HCT116 (cell line): ENCODE measurements around the gene POLR2C. TPM values are rescaled to one million over a fixed set of nuclear protein-coding genes. Genes with fewer than 3 reads are reported as not detected.

Experiments
- ATAC-seq: fragments of 200-7000 bp; cut with Tn5 transposase; 2 replicates; pipeline ENCODE4 v1.9.1; 2020; ENCODE audit warnings: mild to moderate bottlenecking, moderate library complexity
- BruUV-seq: library from RNA; stranded (reverse); fragments of 400-500 nt; replicated peaks from 2 replicates; lab custom pipeline; 2021; lab: Mats Ljungman, UMichigan
- CTCF ChIA-PET: fragments of 300-600 bp; sonication (Branson Sonifier 250); formaldehyde crosslinking; loops from one replicate; lab custom pipeline; 2021; ENCODE audit warnings: antibody characterized with exemption; lab: Charles Lee
- POLR2A ChIA-PET: fragments of 300-600, 350-600 bp; sonication (Branson Sonifier 250); formaldehyde crosslinking; loops from one replicate; lab custom pipeline; 2021; ENCODE audit warnings: antibody characterized with exemption; lab: Charles Lee
- RAD21 ChIA-PET, 2 experiments: fragments of 300-600 bp; sonication (Branson Sonifier 250); formaldehyde crosslinking; loops; one replicate each; lab custom pipeline; 2023; ENCODE audit warnings: low total read pairs in 2 of 2; ENCODE audit not compliant: uncharacterized antibody in 2 of 2, unreplicated experiment in 2 of 2, low non-redundant PET in 1 of 2; lab: Charles Lee
- DNase-seq: peaks from one replicate; pipeline ENCODE4 v3.0.0-alpha.2; 2010; ENCODE audit warnings: low read depth, low spot score
- H2AFZ ChIP-seq: fragments of 200-600 bp; shearing (Covaris generic), sonication (generic); 2 replicates; pipeline ENCODE4 v1.6.1; 2017; ENCODE audit warnings: low read depth, mixed run types, mixed read lengths, antibody characterized with exemption, low read length; ENCODE audit not compliant: poor library complexity, severe bottlenecking
- H3K27ac ChIP-seq: 2 replicates; pipeline ENCODE4 v1.5.1; 2012; ENCODE audit warnings: low read depth, low read length
- H3K27me3 ChIP-seq: fragments of 200-600 bp; sonication (generic); 2 replicates; pipeline ENCODE4 v1.6.1; 2016; ENCODE audit warnings: mixed run types, low read length, mixed read lengths; ENCODE audit not compliant: insufficient read depth
- H3K36me3 ChIP-seq, 2 experiments: fragments of 200-500 bp in 1 of 2; fragments of 200-600 bp in 1 of 2; sonication (Bioruptor generic) in 1 of 2; sonication (generic) in 1 of 2; 2 replicates each; pipeline versions ENCODE4 v1.5.1 to v1.6.1; 2014 to 2016; ENCODE audit warnings: low read length in 2 of 2, inconsistent platforms in 1 of 2, mixed read lengths in 1 of 2, mixed run types in 1 of 2; ENCODE audit not compliant: insufficient read depth in 2 of 2, control insufficient read depth in 1 of 2
- H3K4me1 ChIP-seq, 2 experiments: fragments of 200-600 bp in 1 of 2; sonication (generic) in 1 of 2; 2 replicates each; pipeline versions ENCODE4 v1.5.1 to v1.6.1; 2012 to 2017; ENCODE audit warnings: low read length in 2 of 2, inconsistent platforms in 1 of 2, mild to moderate bottlenecking in 1 of 2, mixed read lengths in 1 of 2, mixed run types in 1 of 2, moderate library complexity in 1 of 2; ENCODE audit not compliant: insufficient read depth in 2 of 2, control insufficient read depth in 1 of 2
- H3K4me2 ChIP-seq: fragments of 200-600 bp; sonication (generic); 2 replicates; pipeline ENCODE4 v1.6.1; 2017; ENCODE audit warnings: mixed run types, low read length, mixed read lengths
- H3K4me3 ChIP-seq, 2 experiments: fragments of 200-600 bp in 1 of 2; sonication (generic) in 1 of 2; replicated peaks in 1 of 2; 2 replicates each; pipeline ENCODE4 v1.5.1; 2011 to 2016; ENCODE audit warnings: low read length in 2 of 2, control low read depth in 1 of 2, low read depth in 1 of 2, mild to moderate bottlenecking in 1 of 2, mixed read lengths in 1 of 2, mixed run types in 1 of 2
- H3K79me2 ChIP-seq: fragments of 200-600 bp; sonication (generic); 2 replicates; pipeline ENCODE4 v1.6.1; 2017; ENCODE audit warnings: mild to moderate bottlenecking, mixed run types, low read length, moderate library complexity, mixed read lengths; ENCODE audit not compliant: insufficient read depth
- H3K9ac ChIP-seq: fragments of 200-600 bp; sonication (generic); 2 replicates; pipeline ENCODE4 v1.6.1; 2016; ENCODE audit warnings: low read length, mixed read lengths
- H3K9me2 ChIP-seq: fragments of 200-600 bp; sonication (generic), shearing (Covaris generic); 2 replicates; pipeline ENCODE4 v1.6.1; 2017; ENCODE audit warnings: mixed run types, mild to moderate bottlenecking, moderate library complexity; ENCODE audit not compliant: insufficient read depth
- H3K9me3 ChIP-seq, 2 experiments: fragments of 200-500 bp in 1 of 2; fragments of 200-600 bp in 1 of 2; sonication (Bioruptor generic) in 1 of 2; sonication (generic) in 1 of 2; 2 replicates each; pipeline ENCODE4 v1.6.1; 2014 to 2017; ENCODE audit warnings: low read length in 2 of 2, mixed read lengths in 2 of 2, inconsistent platforms in 1 of 2, low read depth in 1 of 2, mild to moderate bottlenecking in 1 of 2, mixed run types in 1 of 2, moderate library complexity in 1 of 2; ENCODE audit not compliant: control insufficient read depth in 1 of 2, insufficient read depth in 1 of 2
- H4K20me1 ChIP-seq: fragments of 200-600 bp; sonication (generic), shearing (Covaris generic); 2 replicates; pipeline ENCODE4 v1.6.1; 2017; ENCODE audit warnings: mixed run types, mild to moderate bottlenecking, moderate library complexity; ENCODE audit not compliant: insufficient read depth
- CEBPB ChIP-seq: IDR thresholded peaks from 2 replicates; pipeline ENCODE4 v1.6.1; 2012; ENCODE audit warnings: low read depth
- EGR1 ChIP-seq: IDR thresholded peaks from 2 replicates; pipeline ENCODE4 v1.6.1; 2012; ENCODE audit warnings: low read depth
- EZH2phosphoT487 ChIP-seq: fragments of 200-600 bp; IDR thresholded peaks from 2 replicates; pipeline ENCODE4 v1.6.1; 2018; ENCODE audit warnings: antibody characterized with exemption, borderline replicate concordance
- JUND ChIP-seq: IDR thresholded peaks from 2 replicates; pipeline ENCODE4 v1.6.1; 2012
- POLR2A ChIP-seq: IDR thresholded peaks from 2 replicates; pipeline ENCODE4 v1.7.0; 2011; ENCODE audit warnings: borderline replicate concordance; ENCODE audit not compliant: insufficient read depth, insufficient read length; ENCODE audit errors: extremely low read depth
- SRF ChIP-seq: IDR thresholded peaks from 2 replicates; pipeline ENCODE4 v1.6.1; 2012; ENCODE audit warnings: low read depth
- TCF7L2 ChIP-seq: IDR thresholded peaks from 2 replicates; pipeline ENCODE4 v1.7.0; 2011; ENCODE audit warnings: borderline replicate concordance, inconsistent platforms; ENCODE audit not compliant: insufficient read depth, insufficient read length; ENCODE audit errors: extremely low read depth
- YY1 ChIP-seq: IDR thresholded peaks from 2 replicates; pipeline ENCODE4 v1.6.1; 2011; ENCODE audit warnings: low read length, low read depth, moderate library complexity, mild to moderate bottlenecking; ENCODE audit not compliant: insufficient replicate concordance; ENCODE audit errors: extremely low read depth
- ZNF274 ChIP-seq: fragments of 200-500 bp; sonication (Bioruptor generic); IDR thresholded peaks from 2 replicates; pipeline ENCODE4 v1.6.1; 2014; ENCODE audit warnings: mild to moderate bottlenecking, low read depth, low read length, inconsistent platforms
- intact Hi-C: fragments of 100-400 bp; cut with micrococcal nuclease; formaldehyde crosslinking; loops from 2 replicates; pipeline ENCODE4 v1.10.0; 2022
- total RNA-seq: library from RNA; stranded (reverse); gene quantifications from one replicate; pipeline ENCODE4 v1.2.1, GENCODE V29; 2021; ENCODE audit not compliant: unreplicated experiment
- TF ChIP-seq, protein P1 (sequence below): IDR thresholded peaks from 2 replicates; pipeline ENCODE4 v1.6.1; 2012
- TF ChIP-seq, protein P2 (sequence below), 3 experiments: fragments of 200-600 bp in 1 of 3; sonication (generic) in 1 of 3; IDR thresholded peaks in 2 of 3; conservative IDR thresholded peaks in 1 of 3; 2 replicates each; pipeline ENCODE4 v1.5.1; 2012 to 2017; ENCODE audit warnings: low read depth in 2 of 3, low read length in 2 of 3, antibody characterized with exemption in 1 of 3, borderline replicate concordance in 1 of 3, control low read depth in 1 of 3, mild to moderate bottlenecking in 1 of 3, mixed read lengths in 1 of 3, mixed run types in 1 of 3, moderate library complexity in 1 of 3; ENCODE audit not compliant: insufficient read depth in 1 of 3
- TF ChIP-seq, protein P3 (sequence below): IDR thresholded peaks from 2 replicates; pipeline ENCODE4 v1.6.1; 2012; ENCODE audit warnings: low read depth
- TF ChIP-seq, protein P4 (sequence below): IDR thresholded peaks from 2 replicates; pipeline ENCODE4 v1.6.1; 2011; ENCODE audit warnings: mild to moderate bottlenecking, low read length, moderate library complexity; ENCODE audit not compliant: insufficient replicate concordance; ENCODE audit errors: extremely low read depth

POLR2C gene
- total RNA-seq, 1 experiment from 2014 or later, result 74.4 TPM

DNA sequence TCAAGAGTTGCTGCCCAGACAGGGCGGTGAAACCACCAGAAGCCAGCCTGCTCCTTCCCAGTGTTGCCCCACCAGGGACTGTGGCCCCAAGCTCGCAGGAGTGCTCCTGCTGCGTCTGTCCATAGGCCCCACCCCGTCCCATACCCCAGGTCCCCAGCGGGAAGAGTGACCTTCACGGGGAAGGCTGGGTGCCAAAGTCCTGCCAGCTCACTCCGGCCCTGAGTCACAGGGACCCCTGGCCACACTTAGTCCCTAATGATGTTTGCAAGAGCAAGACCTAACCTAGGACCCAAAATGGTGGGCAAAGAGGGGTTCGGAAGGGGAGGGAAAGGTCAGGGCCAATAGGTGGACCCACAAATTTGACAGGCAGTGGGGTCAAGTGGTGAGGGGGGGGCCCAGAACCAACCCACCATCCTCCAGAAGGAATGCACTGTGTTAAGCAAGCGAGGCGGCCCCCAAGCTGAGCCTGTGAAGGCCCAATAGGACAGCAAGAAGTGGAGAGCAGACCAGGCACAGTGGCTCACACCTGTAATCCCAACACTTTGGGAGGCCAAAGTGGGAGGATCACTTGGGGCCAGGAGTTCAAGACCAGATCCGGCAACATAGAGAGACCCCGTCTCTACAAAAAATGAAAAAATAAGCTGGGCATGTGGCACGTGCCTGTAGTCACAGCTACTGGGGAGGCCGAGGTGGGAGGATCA is 20.5 kb downstream of the POLR2C start:
- Histone ChIP-seq H3K9ac (no peak overlapping the region), H3K9me2 (no peaks in the 10 kb centered on the region), H3K79me2 (no peaks in the 10 kb centered on the region), H3K9me3 (no peaks in the 10 kb centered on the region), H3K27ac (no peak overlapping the region), H4K20me1 (no peaks in the 10 kb centered on the region), H3K36me3 (no peaks in the 10 kb centered on the region), H3K4me3 (no peak overlapping the region), H3K4me1 (peaks cover 8 to 35% of the 10 kb centered on the region in 2 experiments), H3K27me3 (no peaks in the 10 kb centered on the region), H3K4me2 (no peak overlapping the region), H2AFZ (no peak overlapping the region)
- ATAC-seq (no peak), DNase-seq (no peak)
- BruUV-seq, result no TSS peak
- TF ChIP-seq JUND (no peak), POLR2A (no peak), EZH2phosphoT487 (no peak), ZNF274 (no peak), TCF7L2 (no peak), YY1 (no peak), EGR1 (no peak), CEBPB (no peak), SRF (no peak)
- TF ChIP-seq, protein P1, sequence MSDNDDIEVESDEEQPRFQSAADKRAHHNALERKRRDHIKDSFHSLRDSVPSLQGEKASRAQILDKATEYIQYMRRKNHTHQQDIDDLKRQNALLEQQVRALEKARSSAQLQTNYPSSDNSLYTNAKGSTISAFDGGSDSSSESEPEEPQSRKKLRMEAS, result no peak
- TF ChIP-seq, protein P2, sequence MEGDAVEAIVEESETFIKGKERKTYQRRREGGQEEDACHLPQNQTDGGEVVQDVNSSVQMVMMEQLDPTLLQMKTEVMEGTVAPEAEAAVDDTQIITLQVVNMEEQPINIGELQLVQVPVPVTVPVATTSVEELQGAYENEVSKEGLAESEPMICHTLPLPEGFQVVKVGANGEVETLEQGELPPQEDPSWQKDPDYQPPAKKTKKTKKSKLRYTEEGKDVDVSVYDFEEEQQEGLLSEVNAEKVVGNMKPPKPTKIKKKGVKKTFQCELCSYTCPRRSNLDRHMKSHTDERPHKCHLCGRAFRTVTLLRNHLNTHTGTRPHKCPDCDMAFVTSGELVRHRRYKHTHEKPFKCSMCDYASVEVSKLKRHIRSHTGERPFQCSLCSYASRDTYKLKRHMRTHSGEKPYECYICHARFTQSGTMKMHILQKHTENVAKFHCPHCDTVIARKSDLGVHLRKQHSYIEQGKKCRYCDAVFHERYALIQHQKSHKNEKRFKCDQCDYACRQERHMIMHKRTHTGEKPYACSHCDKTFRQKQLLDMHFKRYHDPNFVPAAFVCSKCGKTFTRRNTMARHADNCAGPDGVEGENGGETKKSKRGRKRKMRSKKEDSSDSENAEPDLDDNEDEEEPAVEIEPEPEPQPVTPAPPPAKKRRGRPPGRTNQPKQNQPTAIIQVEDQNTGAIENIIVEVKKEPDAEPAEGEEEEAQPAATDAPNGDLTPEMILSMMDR (IDR thresholded peaks at IDR 0.05 in 2 of 3, conservative IDR thresholded peaks at IDR 0.05 in 1 of 3; ENCODE audit: borderline replicate concordance in 1 of 3, insufficient read depth in 1 of 3, low read depth in 2 of 3, low read length in 2 of 3), result no peak
- TF ChIP-seq, protein P3, sequence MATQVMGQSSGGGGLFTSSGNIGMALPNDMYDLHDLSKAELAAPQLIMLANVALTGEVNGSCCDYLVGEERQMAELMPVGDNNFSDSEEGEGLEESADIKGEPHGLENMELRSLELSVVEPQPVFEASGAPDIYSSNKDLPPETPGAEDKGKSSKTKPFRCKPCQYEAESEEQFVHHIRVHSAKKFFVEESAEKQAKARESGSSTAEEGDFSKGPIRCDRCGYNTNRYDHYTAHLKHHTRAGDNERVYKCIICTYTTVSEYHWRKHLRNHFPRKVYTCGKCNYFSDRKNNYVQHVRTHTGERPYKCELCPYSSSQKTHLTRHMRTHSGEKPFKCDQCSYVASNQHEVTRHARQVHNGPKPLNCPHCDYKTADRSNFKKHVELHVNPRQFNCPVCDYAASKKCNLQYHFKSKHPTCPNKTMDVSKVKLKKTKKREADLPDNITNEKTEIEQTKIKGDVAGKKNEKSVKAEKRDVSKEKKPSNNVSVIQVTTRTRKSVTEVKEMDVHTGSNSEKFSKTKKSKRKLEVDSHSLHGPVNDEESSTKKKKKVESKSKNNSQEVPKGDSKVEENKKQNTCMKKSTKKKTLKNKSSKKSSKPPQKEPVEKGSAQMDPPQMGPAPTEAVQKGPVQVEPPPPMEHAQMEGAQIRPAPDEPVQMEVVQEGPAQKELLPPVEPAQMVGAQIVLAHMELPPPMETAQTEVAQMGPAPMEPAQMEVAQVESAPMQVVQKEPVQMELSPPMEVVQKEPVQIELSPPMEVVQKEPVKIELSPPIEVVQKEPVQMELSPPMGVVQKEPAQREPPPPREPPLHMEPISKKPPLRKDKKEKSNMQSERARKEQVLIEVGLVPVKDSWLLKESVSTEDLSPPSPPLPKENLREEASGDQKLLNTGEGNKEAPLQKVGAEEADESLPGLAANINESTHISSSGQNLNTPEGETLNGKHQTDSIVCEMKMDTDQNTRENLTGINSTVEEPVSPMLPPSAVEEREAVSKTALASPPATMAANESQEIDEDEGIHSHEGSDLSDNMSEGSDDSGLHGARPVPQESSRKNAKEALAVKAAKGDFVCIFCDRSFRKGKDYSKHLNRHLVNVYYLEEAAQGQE, result no peak
- TF ChIP-seq, protein P4, sequence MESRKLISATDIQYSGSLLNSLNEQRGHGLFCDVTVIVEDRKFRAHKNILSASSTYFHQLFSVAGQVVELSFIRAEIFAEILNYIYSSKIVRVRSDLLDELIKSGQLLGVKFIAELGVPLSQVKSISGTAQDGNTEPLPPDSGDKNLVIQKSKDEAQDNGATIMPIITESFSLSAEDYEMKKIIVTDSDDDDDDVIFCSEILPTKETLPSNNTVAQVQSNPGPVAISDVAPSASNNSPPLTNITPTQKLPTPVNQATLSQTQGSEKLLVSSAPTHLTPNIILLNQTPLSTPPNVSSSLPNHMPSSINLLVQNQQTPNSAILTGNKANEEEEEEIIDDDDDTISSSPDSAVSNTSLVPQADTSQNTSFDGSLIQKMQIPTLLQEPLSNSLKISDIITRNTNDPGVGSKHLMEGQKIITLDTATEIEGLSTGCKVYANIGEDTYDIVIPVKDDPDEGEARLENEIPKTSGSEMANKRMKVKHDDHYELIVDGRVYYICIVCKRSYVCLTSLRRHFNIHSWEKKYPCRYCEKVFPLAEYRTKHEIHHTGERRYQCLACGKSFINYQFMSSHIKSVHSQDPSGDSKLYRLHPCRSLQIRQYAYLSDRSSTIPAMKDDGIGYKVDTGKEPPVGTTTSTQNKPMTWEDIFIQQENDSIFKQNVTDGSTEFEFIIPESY, result no peak
- ChIA-PET CTCF (no interaction called here), POLR2A (no interaction called here), RAD21 (no interaction called here)
- intact Hi-C loops, result no loop called here
